Activated CD4-positive, alpha-beta T cell treated with anti-CD3 and anti-CD28 coated beads for 1 hour (primary cell): ENCODE data around the gene GAS2L1.
"Not testable (repeated sequence)": the region's sequence is repeated elsewhere in the genome, so short reads cannot be mapped to it uniquely, and the experiment has no call there.

Source experiments
- DNase-seq: peaks from one replicate; pipeline ENCODE4 v3.0.0-alpha.2; 2020

The GAS2L1 gene

DNA sequence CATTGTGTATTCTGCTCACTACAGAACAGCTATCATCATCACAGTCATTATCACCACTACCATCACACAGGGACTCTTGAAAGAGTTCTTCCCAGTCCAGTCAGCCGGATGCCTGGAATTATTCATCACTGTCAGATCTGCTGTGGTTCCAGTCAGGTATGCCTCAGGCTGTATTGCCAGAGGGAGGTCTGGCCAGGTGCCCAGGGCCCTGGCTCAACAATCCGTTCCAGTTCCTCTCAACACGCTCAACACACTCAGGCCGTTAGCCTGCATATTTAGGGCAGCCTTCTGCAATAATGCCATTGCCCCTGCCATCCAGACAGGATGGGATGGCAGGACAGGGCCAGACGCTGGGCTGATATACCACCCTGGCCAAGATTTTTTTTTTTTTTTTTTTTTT lies 37.7 kb downstream of the GAS2L1 start:
- DNase-seq: no peak

GRCh38 chr22:29344889-29345288 lies 38.4 kb downstream of the GAS2L1 start:
- DNase-seq: not testable (repeated sequence)

DNA sequence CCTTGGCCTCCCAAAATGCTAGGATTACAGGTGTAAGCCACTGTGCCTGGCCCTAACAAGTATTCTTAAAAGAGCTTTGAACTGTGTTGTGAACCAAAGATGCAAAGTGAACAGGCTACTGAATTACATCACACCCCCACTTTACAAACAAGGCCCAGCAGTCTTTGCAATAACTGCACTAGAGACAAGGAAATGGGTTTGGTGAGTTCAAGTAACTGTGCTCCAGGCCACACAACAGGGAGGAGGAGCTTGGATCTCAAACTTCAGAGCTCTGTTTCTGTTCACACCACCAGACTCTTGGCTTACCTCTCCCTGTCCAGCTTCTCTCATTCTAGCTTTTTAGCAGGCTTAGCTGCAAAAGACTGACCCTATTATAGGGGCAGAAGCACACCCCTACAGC lies 39.5 kb downstream of the GAS2L1 start:
- DNase-seq: no peak

- DNase-seq: no peak
Measured at GRCh38 chr22:29346659-29347058, 40.2 kb downstream of the GAS2L1 start.

GRCh38 chr22:29348041-29348440 lies 41.6 kb downstream of the GAS2L1 start:
- no peak for DNase-seq

DNA sequence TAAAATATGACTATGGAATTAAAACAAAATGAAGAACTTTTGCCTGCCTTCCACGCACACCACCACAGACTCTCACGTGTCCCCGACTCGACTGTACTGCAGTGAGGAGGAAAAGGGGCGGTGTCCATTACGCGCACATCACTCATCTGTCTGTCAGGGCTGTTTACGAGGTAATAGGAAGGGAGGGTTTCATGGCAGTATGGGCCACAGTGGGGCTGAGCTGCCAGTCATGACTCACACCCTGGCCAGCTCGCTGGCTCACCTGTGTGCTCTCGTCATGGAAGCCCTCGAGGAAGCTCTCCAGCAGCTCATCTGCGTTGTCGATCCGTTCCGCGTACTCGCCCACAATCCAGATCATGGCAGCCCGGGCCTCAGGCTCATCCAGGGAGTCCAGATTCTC lies 42.5 kb downstream of the GAS2L1 start:
- DNase-seq: no peak

DNA sequence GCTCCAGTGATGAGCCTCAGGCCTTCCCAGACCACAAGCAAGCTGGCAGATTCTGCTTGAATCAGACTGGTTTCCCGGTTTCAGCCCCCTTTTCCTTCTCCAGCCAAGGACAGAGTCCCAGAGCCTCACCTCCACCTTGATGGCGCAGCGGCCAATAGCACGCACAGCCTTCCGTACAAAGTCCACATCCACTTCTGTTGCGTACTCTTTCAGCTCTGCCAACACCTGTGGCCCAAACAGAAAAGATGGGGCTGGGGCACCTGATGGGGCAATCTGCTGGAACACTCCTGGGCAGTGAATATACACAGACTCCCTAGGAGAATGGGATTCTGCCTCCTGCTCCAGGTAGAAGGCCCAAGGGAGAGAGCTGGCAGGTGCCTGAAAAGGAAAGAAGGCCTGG lies 44.6 kb downstream of the GAS2L1 start:
- no peak for DNase-seq

DNA sequence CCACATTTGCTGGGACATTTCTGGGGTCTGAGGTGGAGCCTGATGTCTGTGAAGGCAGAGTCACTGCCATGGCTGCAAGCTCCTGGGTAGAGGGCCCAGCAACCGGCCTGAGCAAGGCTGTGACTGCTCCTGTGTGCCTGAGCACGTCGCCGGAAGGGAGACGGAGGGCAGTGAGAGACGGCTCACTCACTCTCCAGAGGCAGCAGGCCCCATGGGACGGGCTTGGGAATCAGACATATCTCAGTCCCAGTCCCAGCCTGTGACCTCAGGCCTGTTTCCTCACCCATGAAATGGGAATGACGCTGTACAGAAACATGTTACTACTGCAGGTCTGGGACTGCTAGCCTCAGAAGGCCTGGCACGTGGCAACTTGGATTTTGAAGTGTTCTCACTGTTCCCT lies 45.4 kb downstream of the GAS2L1 start:
- no peak for DNase-seq

GRCh38 chr22:29352778-29353177 lies 46.3 kb downstream of the GAS2L1 start:
- no peak for DNase-seq

DNA sequence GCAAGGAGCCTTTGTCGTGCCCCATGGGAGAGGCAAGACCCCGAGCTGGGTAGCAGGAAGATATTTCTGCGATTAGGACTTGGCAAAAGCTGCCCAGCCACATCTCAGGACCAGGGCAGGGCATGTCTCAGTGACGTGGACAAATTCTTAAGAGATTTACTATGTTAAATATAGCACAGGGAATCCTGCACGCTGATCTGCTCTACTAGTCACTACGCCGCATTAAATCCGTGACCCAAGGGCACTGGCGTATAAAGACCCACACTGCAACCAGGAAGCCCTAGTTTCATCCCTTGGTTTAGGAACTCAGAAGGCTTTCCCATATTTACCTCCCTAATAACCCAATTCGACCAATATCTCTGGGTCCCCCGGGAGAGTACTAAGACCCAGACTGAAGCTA lies 46.8 kb downstream of the GAS2L1 start:
- DNase-seq: no peak

GRCh38 chr22:29353860-29354259 lies 47.4 kb downstream of the GAS2L1 start:
- DNase-seq: no peak

- not testable (repeated sequence) for DNase-seq
Measured at GRCh38 chr22:29357193-29357890, 50.9 kb downstream of the GAS2L1 start.

DNA sequence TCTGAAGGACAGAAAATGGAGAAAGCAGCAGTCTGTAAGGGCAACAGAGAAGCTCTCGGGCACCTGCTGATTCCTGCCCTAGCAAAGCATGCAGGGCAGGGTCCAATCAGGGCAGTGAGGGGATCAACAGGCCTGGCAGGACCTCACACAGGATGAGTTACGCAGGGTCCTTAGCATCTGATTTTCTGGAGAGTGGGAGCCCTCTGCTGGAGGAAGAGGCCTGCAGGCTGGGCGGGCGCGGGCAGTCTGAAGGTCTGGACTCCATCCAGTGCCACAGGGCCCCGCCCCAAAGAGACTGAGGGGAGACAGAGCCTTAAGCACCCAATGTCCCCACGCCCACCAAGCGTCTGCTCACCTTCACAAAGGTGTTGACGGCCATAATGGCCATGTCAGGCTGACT lies 53.0 kb downstream of the GAS2L1 start:
- DNase-seq: no peak
